NCI-H1694 treated with DMSO at 0.1 percent for 48 hours (cell line): ENCODE measurements around the gene ZBED2.

Experiments used
- DNase-seq: peaks from one replicate; lab custom pipeline; 2025; lab: John Stamatoyannopoulos, UW

ZBED2 gene

GRCh38 chr3:111603679-111604078 lies 8.5 kb upstream of the ZBED2 start:
- DNase-seq = no peak

- DNase-seq = no peak
These were observed 6.7 kb upstream of the ZBED2 start for GRCh38 chr3:111601810-111602209.

- DNase-seq = no peak
These were observed 3.4 kb upstream of the ZBED2 start for GRCh38 chr3:111598552-111598951.

GRCh38 chr3:111598139-111598538 lies 3.0 kb upstream of the ZBED2 start:
- DNase-seq = no peak

- no peak for DNase-seq
These were observed 1.2 kb upstream of the ZBED2 start for GRCh38 chr3:111596328-111596727.

GRCh38 chr3:111594781-111595180 lies 365 bp downstream of the ZBED2 start:
- DNase-seq = no peak

GRCh38 chr3:111594205-111594604 lies 941 bp downstream of the ZBED2 start:
- DNase-seq = no peak

GRCh38 chr3:111593666-111594065 lies 1.5 kb downstream of the ZBED2 start:
- peak; percentile 14 for DNase-seq

GRCh38 chr3:111592936-111593335 lies 2.2 kb downstream of the ZBED2 start:
- no peak for DNase-seq

- DNase-seq = no peak
These were observed 3.0 kb downstream of the ZBED2 start for GRCh38 chr3:111592143-111592542.

GRCh38 chr3:111591555-111591954 lies 3.6 kb downstream of the ZBED2 start:
- DNase-seq = no peak

- no peak for DNase-seq
These were observed 5.0 kb downstream of the ZBED2 start for GRCh38 chr3:111590143-111590491.

- DNase-seq = no peak
These were observed 5.6 kb downstream of the ZBED2 start for GRCh38 chr3:111589303-111590142.

- DNase-seq = no peak
These were observed 6.6 kb downstream of the ZBED2 start for GRCh38 chr3:111588527-111588926.

- DNase-seq = no peak
These were observed 9.9 kb downstream of the ZBED2 start for GRCh38 chr3:111585217-111585616.

- DNase-seq = no peak
These were observed 10.4 kb downstream of the ZBED2 start for GRCh38 chr3:111584744-111585143.

- no peak for DNase-seq
These were observed 13.0 kb downstream of the ZBED2 start for GRCh38 chr3:111582120-111582474.

- no peak for DNase-seq
These were observed 13.6 kb downstream of the ZBED2 start for GRCh38 chr3:111581403-111582119.

- DNase-seq = no peak
These were observed 15.7 kb downstream of the ZBED2 start for GRCh38 chr3:111579495-111579894.

- no peak for DNase-seq
These were observed 16.3 kb downstream of the ZBED2 start for GRCh38 chr3:111578867-111579266.

GRCh38 chr3:111577798-111578685 lies 17.1 kb downstream of the ZBED2 start:
- DNase-seq = peak; percentile 40

- DNase-seq = no peak
These were observed 18.0 kb downstream of the ZBED2 start for GRCh38 chr3:111577113-111577512.
